Lower leg skin (tissue), 4 donors: ENCODE measurements around the gene CPPED1. TPM values are rescaled to one million over a fixed set of nuclear protein-coding genes. Genes with fewer than 3 reads are reported as not detected.

Experiments used
- DNase-seq, 2 donors: peaks; one replicate each; pipeline ENCODE4 v3.0.0-alpha.2; 2019; ENCODE audit warnings: low spot score in 2 of 2
- H3K4me3 ChIP-seq: fragments of 200-600 bp; sonication (generic); 2 replicates; pipeline ENCODE4 v1.5.1; 2017; ENCODE audit warnings: mild to moderate bottlenecking, low read depth; ENCODE audit not compliant: poor library complexity, severe bottlenecking
- POLR2A ChIP-seq, 2 donors: fragments of 450-650 bp; IDR thresholded peaks; one replicate each; pipeline ENCODE4 v1.6.1; 2016 to 2017; ENCODE audit warnings: antibody characterized with exemption in 2 of 2, mild to moderate bottlenecking in 1 of 2, moderate library complexity in 1 of 2
- WGBS, 2 donors: methylation state at CpG; one replicate each; pipeline ENCODE4 v1.1.5; 2018; 5-methylcytosine and 5-hydroxymethylcytosine counted together
- intact Hi-C: fragments of 100-400 bp; cut with DNase I; formaldehyde crosslinking; loops from one replicate; pipeline ENCODE4 v1.15.0; 2023; ENCODE audit warnings: low total_unique reads
- microRNA-seq, 2 donors: library from miRNA; unstranded; fragments of <30 nt; microRNA quantifications; one replicate each; pipeline ENCODE4, GENCODE V29; 2016; ENCODE audit warnings: borderline replicate concordance in 2 of 2, borderline number of aligned reads in 1 of 2
- total RNA-seq, 4 donors: library from RNA; depleted of rRNA; stranded (reverse); fragments of >200 nt; gene quantifications; one replicate each; pipeline ENCODE4 v1.1.0, GENCODE V29; 2016
- TF ChIP-seq, protein P1 (sequence below), 3 donors: fragments of 450-650 bp; IDR thresholded peaks; one replicate each; pipeline ENCODE4 v1.5.1; 2016; ENCODE audit warnings: antibody characterized with exemption in 3 of 3, mild to moderate bottlenecking in 3 of 3, moderate library complexity in 2 of 3

Gene CPPED1
- total RNA-seq, 4 donors from 2014 or later = 5.4 to 11.6 (median 8.2) TPM

DNA sequence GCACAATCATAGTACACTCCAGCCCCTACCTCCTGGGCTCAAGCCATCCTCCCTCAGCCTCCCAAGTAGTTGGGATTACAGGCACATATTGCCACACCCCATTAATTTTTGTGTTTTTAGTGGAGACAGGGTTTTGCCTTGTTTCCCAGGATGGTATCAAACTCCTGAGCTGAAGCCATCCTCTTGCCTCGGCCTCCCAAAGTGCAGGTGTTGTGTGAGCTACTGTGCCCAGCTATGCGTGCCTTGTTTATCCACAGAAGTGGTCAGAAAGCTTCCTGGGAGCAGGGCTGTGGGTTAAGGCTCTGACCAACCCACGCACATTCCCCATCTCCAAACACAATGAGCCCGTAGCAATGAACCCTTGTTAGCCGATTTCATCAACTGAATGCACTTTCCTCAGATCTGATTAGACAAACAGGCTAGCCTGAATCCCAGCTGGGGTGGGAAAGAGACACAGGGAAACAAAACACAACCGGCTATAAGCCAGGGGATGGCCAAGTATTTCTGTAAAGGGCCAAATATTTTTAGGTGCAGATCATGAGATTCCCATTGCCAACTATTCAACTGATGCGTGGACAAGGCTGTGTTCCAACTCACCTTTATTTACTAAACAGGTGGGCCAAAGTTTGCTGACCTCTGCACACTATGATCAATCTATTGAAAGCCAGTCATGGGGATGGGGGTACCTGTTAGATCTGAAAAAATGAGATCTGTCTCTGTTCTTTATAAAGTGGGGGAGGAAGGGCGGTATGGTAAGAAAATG is 193.6 kb downstream of the CPPED1 start:
- intact Hi-C loops = no loop called here
- no peak for DNase-seq
- H3K4me3 ChIP-seq = no peak overlapping the region
- TF ChIP-seq POLR2A (IDR thresholded peaks at IDR 0.05) = no peak
- TF ChIP-seq, protein P1, sequence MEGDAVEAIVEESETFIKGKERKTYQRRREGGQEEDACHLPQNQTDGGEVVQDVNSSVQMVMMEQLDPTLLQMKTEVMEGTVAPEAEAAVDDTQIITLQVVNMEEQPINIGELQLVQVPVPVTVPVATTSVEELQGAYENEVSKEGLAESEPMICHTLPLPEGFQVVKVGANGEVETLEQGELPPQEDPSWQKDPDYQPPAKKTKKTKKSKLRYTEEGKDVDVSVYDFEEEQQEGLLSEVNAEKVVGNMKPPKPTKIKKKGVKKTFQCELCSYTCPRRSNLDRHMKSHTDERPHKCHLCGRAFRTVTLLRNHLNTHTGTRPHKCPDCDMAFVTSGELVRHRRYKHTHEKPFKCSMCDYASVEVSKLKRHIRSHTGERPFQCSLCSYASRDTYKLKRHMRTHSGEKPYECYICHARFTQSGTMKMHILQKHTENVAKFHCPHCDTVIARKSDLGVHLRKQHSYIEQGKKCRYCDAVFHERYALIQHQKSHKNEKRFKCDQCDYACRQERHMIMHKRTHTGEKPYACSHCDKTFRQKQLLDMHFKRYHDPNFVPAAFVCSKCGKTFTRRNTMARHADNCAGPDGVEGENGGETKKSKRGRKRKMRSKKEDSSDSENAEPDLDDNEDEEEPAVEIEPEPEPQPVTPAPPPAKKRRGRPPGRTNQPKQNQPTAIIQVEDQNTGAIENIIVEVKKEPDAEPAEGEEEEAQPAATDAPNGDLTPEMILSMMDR (IDR thresholded peaks at IDR 0.05) = no peak
- 76 to 80% methylated on average over 8 of the region's 8 CpGs for WGBS, 2 donors

Small RNA genes lying within 50 kb of the gene (microRNA-seq; reads per million reads assigned to microRNA genes)
- 0 reads per million in 2 donors for gene MIR4718

Other genes starting within 250 kb of the CPPED1 start
- gene SHISA9, start 97.7 kb upstream of the CPPED1 start, total RNA-seq = 1 to 10 TPM in 1 of 4 donors, under 1 TPM in 3; 0.30 to 3.1 (median 0.66) TPM